ENCODE measurements around the gene SLC35A4. TPM values are rescaled to one million over a fixed set of nuclear protein-coding genes. Genes with fewer than 3 reads are reported as not detected.
A peak's percentile ranks its signal among the peaks of the same experiment; 100 is the strongest.

Gene SLC35A4
- total and polyA plus RNA-seq, 2 of the 13 experiments (the other 11 are each of a cell fraction or from before 2014, with no cell fraction given), result 0.71 to 4.0 TPM

GRCh38 chr5:140547508-140548299 is 16.9 kb upstream of the SLC35A4 start, which contains the start of gene EIF4EBP3 (continued):
- TF ChIP-seq ZBTB49 (CRISPR knock-in tag; IDR thresholded peaks at IDR 0.05; ENCODE audit: borderline replicate concordance) (no peak), ZNF329 (CRISPR knock-in tag; IDR thresholded peaks at IDR 0.05; ENCODE audit: low read depth) (no peak), DMAP1 (CRISPR knock-in tag; IDR thresholded peaks at IDR 0.05) (peak; percentile 61; the same call in 1 of the 2 replicates), THAP9 (CRISPR knock-in tag; IDR thresholded peaks at IDR 0.05; ENCODE audit: borderline replicate concordance) (no peak), HOXA3 (CRISPR knock-in tag; IDR thresholded peaks at IDR 0.05) (peak; percentile 83), HIVEP1 (CRISPR knock-in tag; IDR thresholded peaks at IDR 0.05) (no peak), ZHX2 (IDR thresholded peaks at IDR 0.05; ENCODE audit: low read depth) (no peak), ZHX2 (CRISPR knock-in tag; IDR thresholded peaks at IDR 0.05; ENCODE audit: borderline replicate concordance) (0 out of 2 replicates have a peak, but pooled peaks have one; percentile 66), TBX3 (IDR thresholded peaks at IDR 0.05; ENCODE audit: borderline replicate concordance) (no peak), SCMH1 (CRISPR knock-in tag; IDR thresholded peaks at IDR 0.05; ENCODE audit: borderline replicate concordance) (no peak), KMT2A (CRISPR knock-in tag; IDR thresholded peaks at IDR 0.05) (0 out of 2 replicates have a peak, but pooled peaks have one; percentile 68), MED1 (CRISPR knock-in tag; IDR thresholded peaks at IDR 0.05) (peak; percentile 85), KLF16 (CRISPR knock-in tag; IDR thresholded peaks at IDR 0.05) (peak in 1 of 2 experiments; percentile 45; a peak in 1 of 4 replicates), PBX3 (CRISPR knock-in tag; IDR thresholded peaks at IDR 0.05; ENCODE audit: borderline replicate concordance) (peak; percentile 51; the same call in 1 of the 2 replicates), DR1 (CRISPR knock-in tag; IDR thresholded peaks at IDR 0.05) (no peak), ZNF792 (CRISPR knock-in tag; IDR thresholded peaks at IDR 0.05) (peak; percentile 70), ESRRA (CRISPR knock-in tag; IDR thresholded peaks at IDR 0.05; ENCODE audit: low read depth) (0 out of 2 replicates have a peak, but pooled peaks have one; percentile 3)

All from HepG2 (cell line).